RWPE2 (cell line): ENCODE results near the gene HNRNPU.

ENCODE experiments used
- ATAC-seq: fragments of 200-7000 bp; cut with Tn5 transposase; 3 replicates; pipeline ENCODE4 v1.9.1; 2021; ENCODE audit warnings: low read depth
- DNase-seq: peaks from one replicate; pipeline ENCODE4 v3.0.0-alpha.2; 2020; ENCODE audit warnings: low spot score
- H3K27ac ChIP-seq: fragments of 450-650 bp; 2 replicates; pipeline ENCODE4 v1.5.1; 2017; ENCODE audit warnings: mild to moderate bottlenecking; ENCODE audit not compliant: poor library complexity, severe bottlenecking
- H3K27me3 ChIP-seq: fragments of 250-450 bp; sonication (Bioruptor Pico); 2 replicates; pipeline ENCODE4 v1.5.1; 2021; ENCODE audit warnings: mild to moderate bottlenecking, moderate library complexity; ENCODE audit not compliant: insufficient read depth, poor library complexity, severe bottlenecking
- H3K36me3 ChIP-seq: fragments of 250-450 bp; sonication (Bioruptor Pico); 2 replicates; pipeline ENCODE4 v1.5.1; 2020; ENCODE audit warnings: low read depth, mild to moderate bottlenecking, moderate library complexity
- H3K4me1 ChIP-seq: fragments of 250-450 bp; sonication (Bioruptor Pico); 2 replicates; pipeline ENCODE4 v1.5.1; 2021; ENCODE audit warnings: mild to moderate bottlenecking, moderate library complexity; ENCODE audit not compliant: insufficient read depth, poor library complexity, severe bottlenecking
- H3K4me3 ChIP-seq: fragments of 250-450 bp; sonication (Bioruptor Pico); 2 replicates; pipeline ENCODE4 v1.5.1; 2021; ENCODE audit warnings: mild to moderate bottlenecking, moderate library complexity; ENCODE audit not compliant: severe bottlenecking
- H3K9me3 ChIP-seq: fragments of 250-450 bp; sonication (Bioruptor Pico); 2 replicates; pipeline ENCODE4 v1.5.1; 2021; ENCODE audit warnings: mild to moderate bottlenecking, moderate library complexity; ENCODE audit not compliant: severe bottlenecking
- TF ChIP-seq, protein P1 (sequence below): fragments of 450-650 bp; IDR thresholded peaks from one replicate; pipeline ENCODE4 v1.5.1; 2017; ENCODE audit warnings: mild to moderate bottlenecking, moderate library complexity; ENCODE audit not compliant: poor library complexity, severe bottlenecking

The HNRNPU gene

DNA sequence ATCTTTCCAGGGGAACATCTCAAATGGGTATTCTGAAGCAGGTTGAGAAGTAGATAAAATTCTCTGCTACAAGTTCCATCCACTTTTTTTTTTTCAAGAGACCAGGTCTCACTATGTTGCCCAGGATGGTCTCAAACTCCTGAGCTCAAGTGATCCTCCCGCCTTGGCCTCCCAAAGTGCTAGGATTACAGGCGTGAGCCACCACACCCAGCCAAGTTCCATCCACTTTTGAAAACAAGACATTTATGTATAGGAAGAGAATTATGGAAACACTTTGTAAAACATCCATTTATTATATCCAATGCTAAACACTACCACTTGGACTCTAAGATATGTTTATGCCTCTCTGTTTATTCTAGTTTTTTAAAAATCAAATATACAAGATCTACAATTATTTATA is 13.4 kb downstream of the HNRNPU start:
- H3K4me1 ChIP-seq = no peaks in the 10 kb centered on the region

DNA sequence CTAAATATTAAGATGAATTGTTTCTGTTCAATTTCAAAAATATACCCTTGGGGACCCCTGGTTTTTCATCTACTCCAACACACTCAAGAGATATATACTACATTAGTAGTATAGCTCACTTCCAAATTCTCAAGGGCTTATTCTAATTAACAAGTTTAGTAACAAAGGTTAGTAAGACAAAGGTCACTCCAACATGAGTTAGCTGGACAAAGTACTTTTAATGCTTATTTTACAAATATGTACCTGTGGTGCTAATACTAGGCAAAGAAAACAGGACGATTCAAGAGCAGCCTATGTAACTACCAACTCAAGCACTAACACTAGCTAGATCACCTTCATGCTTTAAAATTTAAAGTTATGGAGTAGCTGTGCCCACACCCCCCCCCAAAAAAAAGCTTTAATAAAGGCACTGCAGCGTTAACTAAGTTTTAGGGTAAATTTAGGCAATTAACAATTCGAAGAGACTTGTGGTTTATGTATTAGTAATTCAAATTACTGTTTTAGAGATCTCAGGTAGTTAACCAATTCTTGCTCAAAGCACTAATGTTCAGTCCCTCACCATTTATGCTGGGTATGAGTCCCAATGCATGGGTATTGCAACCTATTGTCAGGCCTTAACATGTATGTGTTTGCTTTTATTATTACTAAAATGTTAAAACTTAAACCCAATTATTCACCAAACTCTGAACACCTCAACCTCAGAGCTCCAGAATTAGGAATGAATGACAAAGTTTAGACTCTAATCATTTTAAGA is 14.1 kb downstream of the HNRNPU start:
- Histone ChIP-seq H3K4me1 (no peaks in the 10 kb centered on the region), H3K27ac (no peak overlapping the region), H3K4me3 (no peak overlapping the region), H3K9me3 (no peaks in the 10 kb centered on the region), H3K36me3 (peaks cover 100% of the 10 kb centered on the region), H3K27me3 (no peaks in the 10 kb centered on the region)
- no peak for ATAC-seq
- TF ChIP-seq, protein P1, sequence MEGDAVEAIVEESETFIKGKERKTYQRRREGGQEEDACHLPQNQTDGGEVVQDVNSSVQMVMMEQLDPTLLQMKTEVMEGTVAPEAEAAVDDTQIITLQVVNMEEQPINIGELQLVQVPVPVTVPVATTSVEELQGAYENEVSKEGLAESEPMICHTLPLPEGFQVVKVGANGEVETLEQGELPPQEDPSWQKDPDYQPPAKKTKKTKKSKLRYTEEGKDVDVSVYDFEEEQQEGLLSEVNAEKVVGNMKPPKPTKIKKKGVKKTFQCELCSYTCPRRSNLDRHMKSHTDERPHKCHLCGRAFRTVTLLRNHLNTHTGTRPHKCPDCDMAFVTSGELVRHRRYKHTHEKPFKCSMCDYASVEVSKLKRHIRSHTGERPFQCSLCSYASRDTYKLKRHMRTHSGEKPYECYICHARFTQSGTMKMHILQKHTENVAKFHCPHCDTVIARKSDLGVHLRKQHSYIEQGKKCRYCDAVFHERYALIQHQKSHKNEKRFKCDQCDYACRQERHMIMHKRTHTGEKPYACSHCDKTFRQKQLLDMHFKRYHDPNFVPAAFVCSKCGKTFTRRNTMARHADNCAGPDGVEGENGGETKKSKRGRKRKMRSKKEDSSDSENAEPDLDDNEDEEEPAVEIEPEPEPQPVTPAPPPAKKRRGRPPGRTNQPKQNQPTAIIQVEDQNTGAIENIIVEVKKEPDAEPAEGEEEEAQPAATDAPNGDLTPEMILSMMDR = no peak
- no peak for DNase-seq

More for the DNA sequence above, 13.4 kb downstream of the HNRNPU start:
- peaks cover 100% of the 10 kb centered on the region for H3K36me3 ChIP-seq
- no peak for DNase-seq
- ATAC-seq = no peak
- H3K27me3 ChIP-seq = no peaks in the 10 kb centered on the region
- no peaks in the 10 kb centered on the region for H3K9me3 ChIP-seq
- TF ChIP-seq, protein P1 = no peak
- H3K27ac ChIP-seq = no peak overlapping the region
- H3K4me3 ChIP-seq = no peak overlapping the region

DNA sequence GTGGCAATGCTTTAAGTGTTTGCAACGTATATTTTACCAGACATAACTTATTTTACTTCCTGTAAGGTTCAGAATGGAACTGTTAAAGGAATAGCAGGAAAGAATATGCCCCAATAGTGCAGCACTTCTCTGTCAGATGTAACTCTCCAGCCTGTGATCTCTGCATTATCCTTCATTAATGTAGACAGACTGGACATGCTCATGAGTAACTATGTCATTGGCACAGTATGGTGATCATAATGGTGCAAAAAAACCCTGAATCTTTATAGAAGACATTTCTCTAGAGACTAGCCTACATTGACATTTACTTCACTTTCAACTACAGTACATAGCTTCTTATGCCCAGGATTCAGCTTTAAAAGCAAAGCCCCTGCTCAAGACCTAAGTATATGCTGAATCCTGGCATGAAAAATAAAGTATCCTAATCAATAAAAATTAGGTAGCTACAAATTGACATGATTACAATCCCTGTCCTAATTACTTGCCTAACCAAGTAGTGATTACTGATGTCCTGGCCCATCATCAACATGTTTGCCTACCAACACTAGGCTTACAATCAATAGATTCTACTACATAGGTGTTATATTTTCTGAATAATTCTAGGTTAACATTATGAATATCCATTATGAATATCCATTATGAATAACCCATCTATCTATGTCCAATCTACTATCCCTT is 15.0 kb downstream of the HNRNPU start:
- Histone ChIP-seq H3K4me1 (no peaks in the 10 kb centered on the region), H3K27me3 (no peaks in the 10 kb centered on the region), H3K27ac (no peak overlapping the region), H3K36me3 (peaks cover 100% of the 10 kb centered on the region), H3K9me3 (no peaks in the 10 kb centered on the region), H3K4me3 (no peak overlapping the region)
- ATAC-seq (0 out of 3 replicates have a peak, but pooled peaks have one; percentile 23), DNase-seq (no peak)
- TF ChIP-seq, protein P1 = no peak

DNA sequence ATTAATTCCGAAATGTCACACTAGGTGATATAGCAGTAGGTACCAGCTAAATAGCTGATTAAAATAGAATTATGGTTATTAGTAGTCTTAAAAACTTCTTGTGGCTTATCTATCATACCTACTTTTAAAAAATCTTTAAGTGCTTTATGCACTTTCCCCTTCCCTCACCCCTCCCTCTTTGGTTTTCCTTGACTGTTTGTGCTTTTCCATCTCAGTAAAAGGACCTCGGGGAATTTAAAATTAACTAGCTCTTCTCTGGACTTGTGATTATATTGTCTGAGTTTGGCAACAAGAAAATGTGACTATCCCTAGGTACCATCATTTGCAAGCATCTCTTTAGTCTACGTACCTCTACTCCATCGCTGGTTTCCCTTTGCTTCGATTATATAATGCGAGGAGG is 17.7 kb downstream of the HNRNPU start:
- H3K4me3 ChIP-seq = no peak overlapping the region
- TF ChIP-seq, protein P1 = no peak

More for the DNA sequence above, 17.7 kb downstream of the HNRNPU start:
- no peak for ATAC-seq
- Histone ChIP-seq H3K36me3 (peaks cover 100% of the 10 kb centered on the region), H3K27ac (no peak overlapping the region), H3K4me1 (no peaks in the 10 kb centered on the region), H3K27me3 (no peaks in the 10 kb centered on the region), H3K9me3 (no peaks in the 10 kb centered on the region)
- DNase-seq = no peak
